Fibroblast of lung (primary cell): ENCODE measurements around the gene SRSF7.

Source experiments
- CTCF ChIP-seq, 2 donors: IDR thresholded peaks in 1 of 2; conservative IDR thresholded peaks in 1 of 2; 1 replicate in 1 of 2; 2 replicates in 1 of 2; pipeline ENCODE4 v1.5.1; 2011 to 2012; ENCODE audit warnings: low read length in 2 of 2, control low read depth in 1 of 2, inconsistent platforms in 1 of 2, low read depth in 1 of 2, mild to moderate bottlenecking in 1 of 2
- EZH2 ChIP-seq: IDR thresholded peaks from 2 replicates; pipeline ENCODE4 v1.5.1; 2012; ENCODE audit warnings: low read length, control low read depth, mild to moderate bottlenecking; ENCODE audit errors: missing control alignments

GRCh38 chr2:38788306-38788705, 37.1 kb upstream of the SRSF7 start:
- TF ChIP-seq CTCF (conservative IDR thresholded peaks at IDR 0.05 in 1 of 2, IDR thresholded peaks at IDR 0.05 in 1 of 2; ENCODE audit: low read depth in 1 of 2, low read length in 2 of 2) (no peak), EZH2 (no peak)
